Right atrium auricular region (tissue), 2 donors: ENCODE results near the gene NSF. TPM values are rescaled to one million over a fixed set of nuclear protein-coding genes. Genes with fewer than 3 reads are reported as not detected.

ENCODE experiments used
- DNase-seq: peaks from one replicate; pipeline ENCODE4 v3.0.0-alpha.2; 2019; ENCODE audit warnings: low spot score
- H3K27ac ChIP-seq, 2 donors: fragments of 200-600 bp; sonication (generic); 1 replicate in 1 of 2; 2 replicates in 1 of 2; pipeline ENCODE4 v1.5.1; 2016 to 2019
- H3K27me3 ChIP-seq, 2 donors: fragments of 200-600 bp; sonication (generic); one replicate each; pipeline versions ENCODE4 v1.5.1 to v1.6.0; 2017 to 2019
- H3K36me3 ChIP-seq: fragments of 200-600 bp; sonication (generic); one replicate; pipeline ENCODE4 v1.5.1; 2016
- H3K4me1 ChIP-seq, 2 donors: fragments of 200-600 bp; sonication (generic); one replicate each; pipeline versions ENCODE4 v1.5.1 to v1.6.0; 2017 to 2019
- H3K4me3 ChIP-seq, 2 donors: fragments of 200-600 bp; sonication (generic); 1 replicate in 1 of 2; 2 replicates in 1 of 2; pipeline ENCODE4 v1.5.1; 2017 to 2019; ENCODE audit warnings: mild to moderate bottlenecking in 1 of 2, moderate library complexity in 1 of 2
- H3K9me3 ChIP-seq, 2 donors: fragments of 200-600 bp; sonication (generic); one replicate each; pipeline ENCODE4 v1.5.1; 2019
- CTCF ChIP-seq, 2 donors: fragments of 200-600 bp; sonication (generic); IDR thresholded peaks; one replicate each; pipeline ENCODE4 v1.5.1; 2019; ENCODE audit warnings: antibody characterized with exemption in 2 of 2
- total RNA-seq, 2 donors: library from RNA; depleted of rRNA; stranded (reverse); fragments of >200 nt; gene quantifications; one replicate each; pipeline ENCODE4 v1.1.0, GENCODE V29; 2016

NSF gene
- total RNA-seq, 2 donors from 2014 or later, result 13.1 to 17.8 TPM

DNA sequence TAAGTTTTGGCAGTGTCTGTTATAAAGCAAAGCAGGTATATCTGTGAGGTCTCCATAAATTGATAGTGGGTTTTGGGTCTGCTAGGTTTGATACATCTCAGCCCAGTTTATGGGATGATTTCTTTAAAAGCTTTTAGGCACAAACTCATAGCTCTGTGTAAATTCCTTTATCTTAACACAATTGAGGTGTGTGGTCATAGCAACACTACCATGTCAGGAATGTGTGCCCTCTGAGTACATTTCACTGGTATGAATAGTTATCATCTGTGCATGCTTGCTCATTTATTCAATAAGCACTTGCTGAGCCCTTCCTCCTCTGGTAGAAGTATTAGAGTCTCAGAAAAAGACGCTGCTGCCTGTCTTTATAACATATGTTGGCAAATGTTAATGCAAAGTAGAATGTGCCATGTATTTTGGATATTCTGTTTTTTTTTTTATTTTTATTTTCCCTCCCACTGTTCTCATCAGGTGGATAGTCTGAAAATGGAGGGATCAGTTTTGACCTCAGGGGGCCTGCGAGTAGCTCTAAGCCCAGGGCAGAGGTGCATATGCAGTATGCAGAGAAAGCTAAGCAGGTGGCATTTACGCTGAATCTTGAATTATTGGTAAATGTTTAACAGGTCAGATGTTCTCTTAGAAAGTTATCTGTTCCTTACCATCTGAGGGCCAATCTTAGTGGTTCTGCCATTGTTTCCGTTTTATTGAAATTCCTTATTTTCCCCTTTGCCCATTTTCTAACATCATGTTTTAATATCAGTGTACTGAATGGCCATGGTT, 137.3 kb downstream of the NSF start:
- no peaks in the 10 kb centered on the region for H3K9me3 ChIP-seq
- no peaks in the 10 kb centered on the region for H3K27me3 ChIP-seq
- H3K4me1 ChIP-seq, result no peaks in the 10 kb centered on the region
- no peaks in the 10 kb centered on the region for H3K36me3 ChIP-seq
- no peak for DNase-seq
- H3K4me3 ChIP-seq, result no peak overlapping the region
- TF ChIP-seq CTCF (IDR thresholded peaks at IDR 0.05), result no peak
- no peak overlapping the region for H3K27ac ChIP-seq

- Histone ChIP-seq H3K9me3 (no peaks in the 10 kb centered on the region), H3K36me3 (no peaks in the 10 kb centered on the region), H3K4me1 (no peaks in the 10 kb centered on the region), H3K27me3 (no peaks in the 10 kb centered on the region), H3K4me3 (no peak overlapping the region), H3K27ac (no peak overlapping the region)
- no peak for DNase-seq
- TF ChIP-seq CTCF (IDR thresholded peaks at IDR 0.05), result no peak
Measured at GRCh38 chr17:46730026-46730425, 139.6 kb downstream of the NSF start.

- no peak for DNase-seq
- Histone ChIP-seq H3K36me3 (no peaks in the 10 kb centered on the region), H3K4me3 (no peak overlapping the region), H3K9me3 (no peaks in the 10 kb centered on the region), H3K4me1 (no peaks in the 10 kb centered on the region), H3K27ac (no peak overlapping the region), H3K27me3 (no peaks in the 10 kb centered on the region)
- TF ChIP-seq CTCF (IDR thresholded peaks at IDR 0.05), result no peak
Measured at GRCh38 chr17:46730679-46731078, 140.2 kb downstream of the NSF start.

- Histone ChIP-seq H3K4me1 (no peaks in the 10 kb centered on the region), H3K27me3 (no peaks in the 10 kb centered on the region), H3K9me3 (no peaks in the 10 kb centered on the region), H3K27ac (no peak overlapping the region), H3K36me3 (no peaks in the 10 kb centered on the region), H3K4me3 (no peak overlapping the region)
- DNase-seq, result no peak
- no peak for TF ChIP-seq CTCF (IDR thresholded peaks at IDR 0.05)
Measured at GRCh38 chr17:46732160-46732559, 141.7 kb downstream of the NSF start.

DNA sequence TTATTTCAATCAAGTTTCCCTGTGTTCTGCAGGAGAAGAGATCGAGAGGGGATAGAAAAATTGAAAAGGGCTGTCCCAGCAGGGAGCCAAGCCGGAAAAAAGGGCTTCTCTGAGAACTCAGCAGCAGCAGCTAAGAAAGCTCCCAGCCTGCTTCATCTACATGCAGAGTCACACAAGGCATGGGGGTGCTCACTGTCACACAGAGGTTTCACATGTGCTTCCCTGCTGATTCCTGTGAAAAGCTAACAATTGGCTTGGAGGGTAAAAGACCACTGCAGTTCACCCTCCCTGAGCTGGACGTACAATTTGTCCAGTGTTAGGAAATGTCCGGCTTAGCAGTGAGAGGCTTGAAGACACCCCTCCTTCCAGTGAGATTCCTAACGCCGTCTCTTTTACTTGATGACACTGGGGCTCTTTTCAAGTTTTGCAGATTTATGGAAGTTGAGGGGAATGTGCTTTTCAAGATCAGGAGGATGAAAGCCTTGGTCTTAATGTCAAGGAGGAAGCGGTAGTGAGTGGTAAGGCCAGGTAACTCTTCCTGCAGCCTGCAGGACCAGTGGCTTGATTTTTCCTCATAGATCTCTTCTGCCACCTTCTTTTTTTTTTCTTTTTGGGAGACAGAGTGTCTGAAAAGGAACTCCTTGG, 142.4 kb downstream of the NSF start:
- H3K4me1 ChIP-seq, result no peaks in the 10 kb centered on the region
- no peaks in the 10 kb centered on the region for H3K27me3 ChIP-seq
- no peaks in the 10 kb centered on the region for H3K9me3 ChIP-seq
- H3K4me3 ChIP-seq, result no peak overlapping the region
- no peak for TF ChIP-seq CTCF (IDR thresholded peaks at IDR 0.05)
- DNase-seq, result no peak
- no peaks in the 10 kb centered on the region for H3K36me3 ChIP-seq
- H3K27ac ChIP-seq, result no peak overlapping the region
